NCI-H1930 (cell line): ENCODE measurements around the gene TMEM89.
A peak's percentile ranks its signal among the peaks of the same experiment; 100 is the strongest.

ENCODE experiments used
- DNase-seq, 2 experiments: peaks; one replicate each; lab custom pipeline; 2025; lab: John Stamatoyannopoulos, UW

Gene TMEM89

DNA sequence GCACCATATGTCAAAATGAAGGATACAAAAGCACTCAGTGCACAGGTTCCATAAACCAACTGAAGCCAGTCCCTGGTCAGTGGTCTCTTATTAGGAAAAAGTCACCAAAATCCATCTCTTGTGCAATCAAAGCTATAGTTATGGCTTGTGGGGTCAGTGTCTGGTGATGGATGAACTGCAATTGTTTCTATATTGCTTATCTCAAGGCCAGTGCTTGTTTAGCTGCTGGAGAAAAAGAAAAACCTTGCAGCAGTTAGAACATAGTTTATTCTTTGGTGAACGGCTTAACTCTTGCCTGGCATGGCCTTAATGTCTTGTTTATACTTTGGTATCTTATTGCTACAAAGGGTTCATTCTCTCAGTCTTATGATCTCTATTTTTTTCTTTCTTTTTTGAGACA, 9.3 kb downstream of the TMEM89 start:
- no peak for DNase-seq

DNA sequence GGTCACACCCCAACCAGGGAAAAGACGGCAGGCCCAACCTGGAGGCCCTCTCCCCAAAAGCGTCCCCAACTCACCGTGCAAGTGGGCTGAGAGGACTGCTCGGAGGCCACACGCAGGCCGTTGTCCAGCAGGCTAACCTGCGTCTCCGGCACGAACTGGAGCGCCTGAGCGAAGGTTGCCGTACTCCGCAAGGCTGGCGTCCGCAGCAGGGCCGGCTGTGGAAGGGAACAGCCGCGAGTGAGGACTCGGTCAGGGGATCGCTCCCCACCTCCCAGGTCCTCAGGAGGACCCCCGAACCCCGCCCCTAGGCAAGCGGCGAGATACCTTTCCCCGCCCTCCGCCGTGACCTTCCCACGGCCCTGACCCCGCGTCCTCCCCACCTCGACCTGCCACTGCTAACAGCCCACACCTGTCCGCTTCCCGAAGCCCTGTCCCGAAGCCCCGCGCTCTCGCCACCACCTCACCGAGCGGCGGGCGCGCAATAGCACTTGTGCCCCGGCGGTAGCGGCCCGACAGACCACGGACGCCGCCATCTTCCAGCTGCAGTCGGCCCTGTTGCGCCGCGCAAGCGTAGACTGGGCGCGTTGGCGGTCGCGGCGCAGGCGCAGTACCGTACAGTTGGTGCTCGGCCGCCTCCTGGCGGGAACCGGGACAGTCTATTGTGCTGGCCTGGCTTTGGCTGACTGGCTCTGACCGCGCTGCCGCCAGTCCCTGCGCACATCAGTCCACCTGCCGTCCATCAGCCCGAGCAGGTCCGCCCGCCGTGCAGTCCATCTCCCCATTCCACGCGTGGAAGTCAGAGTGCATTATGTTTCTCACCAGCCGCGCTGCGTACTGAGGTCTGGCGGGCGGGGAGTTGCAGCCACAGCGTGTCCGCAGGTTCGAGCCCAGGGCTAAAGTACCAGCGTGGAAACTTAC, 12.2 kb downstream of the TMEM89 start, which contains the start of gene UQCRC1:
Gene UQCRC1 (minus strand): TSS at position 559 of the 918 bp plus-strand sequence. CDS start 26 bp downstream, at position 533.
- DNase-seq: peak; percentile 71 to 80

DNA sequence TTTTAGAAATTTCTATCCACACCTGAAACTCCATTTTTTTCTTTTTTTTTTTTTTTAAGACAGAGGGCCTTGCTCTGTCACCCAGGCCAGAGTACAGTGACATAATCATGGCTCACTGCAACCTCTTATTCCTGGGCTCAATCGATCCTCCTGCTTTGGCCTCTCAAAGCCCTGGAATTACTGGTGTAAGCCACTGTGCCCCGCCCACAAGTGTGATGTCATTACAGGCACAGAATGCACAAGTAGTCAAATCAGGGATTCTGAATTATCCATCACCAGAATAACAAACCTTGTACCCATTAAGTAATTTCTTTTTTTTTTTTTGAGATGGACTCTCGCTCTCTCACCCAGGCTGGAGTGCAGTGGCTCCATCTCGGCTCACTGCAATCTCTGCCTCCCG, 14.1 kb downstream of the TMEM89 start:
- DNase-seq: no peak

DNA sequence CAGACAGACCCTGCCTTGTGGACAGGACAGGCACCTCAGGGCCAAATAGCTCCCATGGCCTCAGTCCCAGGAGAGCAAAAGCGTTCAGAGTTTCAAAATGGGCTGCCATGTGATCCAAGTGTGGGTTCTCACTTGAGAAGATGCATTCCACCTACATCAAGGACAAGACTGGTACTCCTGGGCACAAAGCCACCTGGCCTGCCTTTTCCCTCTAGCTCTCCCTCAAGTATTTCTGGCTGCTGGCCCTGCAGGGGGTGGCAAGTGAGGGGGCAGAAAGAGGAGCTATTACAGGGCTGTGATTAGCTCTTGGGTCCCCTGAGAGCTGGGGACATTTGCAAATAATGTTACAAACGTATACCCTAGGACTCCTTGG, 20.0 kb downstream of the TMEM89 start:
- no peak for DNase-seq

DNA sequence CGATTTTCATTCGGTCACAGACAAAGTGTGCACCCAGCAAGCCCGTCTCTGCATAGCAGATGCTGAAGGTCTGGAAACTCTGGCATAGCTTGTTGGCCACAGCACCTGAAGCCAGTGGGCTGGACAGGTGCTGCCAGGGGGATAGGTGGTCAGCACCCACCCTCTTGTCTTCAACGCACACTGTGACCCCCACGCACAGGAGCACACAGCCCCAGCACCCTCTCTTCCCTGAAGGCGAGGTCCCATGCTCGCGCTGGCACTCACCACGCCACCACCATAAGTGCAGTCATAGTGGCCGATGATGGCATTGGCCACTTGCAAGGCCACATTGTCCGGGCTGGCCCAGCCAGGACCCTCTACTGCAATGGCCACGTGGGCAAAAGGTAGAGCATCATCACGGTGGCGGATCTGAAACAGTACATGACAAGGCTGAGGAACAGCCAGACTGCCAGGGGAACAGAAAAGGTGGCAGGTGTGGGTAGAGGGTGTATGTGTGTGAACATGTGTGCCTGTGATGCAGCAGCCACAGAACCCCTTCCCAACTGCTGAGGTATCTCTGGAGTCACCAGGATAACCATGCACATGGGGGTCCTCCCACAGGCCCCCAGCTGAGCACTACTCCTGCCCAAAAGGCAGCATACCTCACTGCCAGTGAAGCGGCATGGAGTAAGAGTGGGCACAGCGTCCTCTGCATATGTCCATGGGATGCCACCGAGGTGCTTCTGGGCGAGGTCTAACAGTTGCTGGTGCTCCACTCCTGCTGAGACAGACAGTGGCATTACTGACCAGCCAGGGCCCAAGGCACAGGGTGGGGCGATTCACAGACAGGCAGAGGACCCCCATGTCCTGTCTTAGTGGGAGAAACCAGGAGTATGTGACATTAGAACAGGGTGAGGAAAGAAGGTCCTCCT, 20.6 kb downstream of the TMEM89 start:
- no peak for DNase-seq

- no peak for DNase-seq
Observed at GRCh38 chr3:48599509-48600285, 21.9 kb downstream of the TMEM89 start.

DNA sequence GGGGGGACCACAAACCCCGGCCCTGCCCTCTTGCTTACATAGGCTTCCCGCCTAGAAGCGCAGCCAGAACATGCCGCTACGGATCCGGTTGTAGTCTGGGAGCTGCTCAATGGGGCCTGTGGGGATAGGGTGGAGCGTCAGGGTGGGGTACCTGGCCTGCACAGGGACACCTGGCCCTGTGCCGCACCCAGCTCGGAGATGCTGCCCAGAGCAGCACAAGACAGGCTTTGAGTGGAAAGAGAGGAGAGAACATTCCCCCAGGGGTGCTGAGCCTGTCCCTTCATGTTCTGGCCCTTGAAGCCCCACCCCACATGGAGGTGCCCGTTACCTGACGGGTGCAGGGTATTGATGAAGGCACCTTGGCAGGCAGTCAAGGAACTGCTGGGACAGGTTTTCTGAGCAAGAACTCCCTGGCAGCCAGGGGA, 22.5 kb downstream of the TMEM89 start:
- DNase-seq: no peak

DNA sequence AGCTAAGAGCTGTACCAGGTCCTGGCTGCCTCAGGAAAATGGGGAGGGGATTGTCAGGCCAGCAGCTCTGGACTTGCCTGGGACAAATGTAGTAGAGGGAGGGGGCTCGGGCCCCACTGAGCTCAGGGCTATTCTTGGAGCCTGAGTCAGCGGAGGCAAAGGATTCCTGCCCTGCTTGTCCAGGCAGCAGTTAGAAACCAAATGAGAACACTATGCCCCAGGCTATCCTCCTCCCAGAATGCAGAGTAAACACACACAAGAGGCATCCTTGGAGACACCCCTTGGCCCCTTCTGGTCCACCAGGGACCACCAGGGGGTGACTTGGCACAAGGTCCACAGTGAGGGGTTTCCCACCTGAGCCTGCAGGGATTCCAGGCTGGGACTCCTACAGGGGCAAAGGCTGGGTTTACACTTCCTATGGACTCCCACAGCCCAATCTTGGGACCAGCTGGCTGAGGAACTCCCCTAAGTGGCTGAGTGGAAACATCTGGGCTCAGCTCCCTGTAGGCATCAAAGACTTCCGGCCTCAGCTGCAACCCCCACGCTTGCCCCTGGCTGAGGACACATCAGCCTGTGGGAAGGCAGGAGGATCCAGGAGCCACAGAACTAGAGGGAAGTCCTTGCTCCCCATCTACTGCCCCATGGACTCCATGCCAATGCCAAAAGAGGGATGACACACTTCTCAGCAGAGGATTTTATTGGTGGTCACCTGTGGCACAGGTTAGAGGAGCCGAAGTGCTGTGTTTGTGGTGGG, 23.1 kb downstream of the TMEM89 start:
- DNase-seq: no peak

- no peak for DNase-seq
Observed at GRCh38 chr3:48597408-48597800, 24.2 kb downstream of the TMEM89 start.

- no peak for DNase-seq
Observed at GRCh38 chr3:48596676-48597407, 24.7 kb downstream of the TMEM89 start.

DNA sequence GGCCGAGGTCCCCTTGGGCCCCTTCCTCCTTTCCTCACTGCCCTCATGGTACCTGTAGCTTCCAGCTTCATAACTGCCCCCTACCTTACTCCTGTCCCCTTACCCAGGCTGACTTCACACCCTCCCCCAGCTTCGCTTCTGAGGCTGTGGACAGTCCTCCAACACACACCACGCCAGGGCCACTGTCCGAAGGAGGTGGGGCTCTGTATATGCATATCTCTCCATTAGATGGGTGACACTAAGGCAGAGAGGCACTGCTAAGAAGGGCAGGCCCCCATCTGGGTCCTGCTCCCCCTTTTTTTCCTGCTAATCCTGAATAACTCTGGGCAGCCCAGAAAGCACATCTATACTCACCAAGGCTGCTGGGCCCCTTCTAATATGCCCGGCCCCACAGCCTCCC, 25.4 kb downstream of the TMEM89 start:
- DNase-seq: no peak

- no peak for DNase-seq
Observed at GRCh38 chr3:48595526-48596121, 25.9 kb downstream of the TMEM89 start.

GRCh38 chr3:48595075-48595525, 26.5 kb downstream of the TMEM89 start, which contains the start of gene COL7A1:
Gene COL7A1, minus strand, starts transcription at chr3:48595329. Its CDS starts 170 bp downstream, at chr3:48595159.
- DNase-seq: no peak

- DNase-seq: no peak
Observed at GRCh38 chr3:48594417-48595049, 27.0 kb downstream of the TMEM89 start.

GRCh38 chr3:48593337-48593736, 28.2 kb downstream of the TMEM89 start:
- DNase-seq: no peak

- no peak for DNase-seq
Observed at GRCh38 chr3:48592519-48593087, 29.0 kb downstream of the TMEM89 start.

GRCh38 chr3:48591886-48592518, 29.6 kb downstream of the TMEM89 start:
- DNase-seq: no peak

DNA sequence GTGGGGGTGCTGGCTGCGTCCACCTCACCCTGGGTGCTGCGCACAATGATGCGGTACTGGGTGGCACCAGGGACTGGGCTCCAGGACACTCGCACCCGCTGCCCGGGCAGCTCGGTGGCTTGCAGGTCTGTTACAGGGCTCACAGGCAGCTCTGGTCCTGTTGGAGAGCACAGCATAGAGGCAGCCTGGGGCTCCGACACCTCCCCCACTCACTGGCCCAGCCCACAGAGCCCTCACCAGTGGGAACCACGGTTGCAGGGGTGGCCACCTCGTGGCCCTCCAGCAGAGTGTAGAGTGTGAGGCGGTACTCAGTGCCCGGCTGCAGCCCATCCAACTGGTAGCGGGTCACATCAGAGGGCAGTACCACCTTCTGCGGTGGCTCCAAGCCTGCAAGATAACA, 30.1 kb downstream of the TMEM89 start:
- no peak for DNase-seq

- no peak for DNase-seq
Observed at GRCh38 chr3:48588230-48588629, 33.3 kb downstream of the TMEM89 start.
